HG02885 (cell line): ENCODE measurements around the gene FXYD1.

Source experiments
- ATAC-seq: cut with Tn5 transposase; IDR thresholded peaks from one replicate; pipeline ENCODE4 v1.9.1; 2021; ENCODE audit warnings: mild to moderate bottlenecking; ENCODE audit not compliant: unreplicated experiment, poor library complexity

The FXYD1 gene

DNA sequence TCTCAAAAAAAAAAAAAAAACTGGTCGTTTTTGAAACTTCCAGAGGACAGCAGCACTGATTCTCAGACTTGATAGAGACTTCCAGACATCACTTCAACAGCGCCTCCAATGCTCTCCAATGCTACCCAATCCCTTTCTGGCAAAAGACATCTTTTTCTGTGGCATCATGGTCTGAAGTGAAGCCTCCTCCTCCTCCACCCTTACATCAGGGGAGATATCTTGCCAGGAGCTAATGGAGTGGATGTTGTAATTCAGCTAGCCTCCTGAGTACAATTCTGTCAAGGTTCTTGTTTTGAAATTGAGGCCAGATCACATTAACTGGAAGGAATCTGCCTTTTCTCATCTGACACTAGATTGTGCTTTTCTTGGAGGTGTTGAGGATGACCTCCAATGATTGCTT, 40.1 kb downstream of the FXYD1 start:
- no peak for ATAC-seq

DNA sequence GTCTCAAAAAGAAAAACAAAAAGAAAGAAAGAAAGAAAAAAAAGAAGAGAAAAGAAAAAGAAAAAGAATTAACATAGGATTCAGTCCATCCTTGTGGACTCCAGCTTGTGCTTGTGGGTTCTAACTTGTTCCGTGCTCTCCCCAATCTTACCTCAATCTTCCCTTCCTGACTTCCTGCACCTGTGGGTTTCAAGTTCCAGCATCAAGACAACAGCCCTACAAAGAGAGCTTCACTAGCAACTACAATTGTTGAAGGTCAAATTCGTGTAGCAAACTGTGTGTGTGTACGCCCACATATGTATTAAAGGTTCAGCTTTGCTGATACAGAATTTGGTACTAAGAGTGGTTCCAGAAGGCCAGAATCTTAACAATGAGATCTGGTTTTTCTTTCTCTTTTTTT, 41.2 kb downstream of the FXYD1 start:
- no peak for ATAC-seq

DNA sequence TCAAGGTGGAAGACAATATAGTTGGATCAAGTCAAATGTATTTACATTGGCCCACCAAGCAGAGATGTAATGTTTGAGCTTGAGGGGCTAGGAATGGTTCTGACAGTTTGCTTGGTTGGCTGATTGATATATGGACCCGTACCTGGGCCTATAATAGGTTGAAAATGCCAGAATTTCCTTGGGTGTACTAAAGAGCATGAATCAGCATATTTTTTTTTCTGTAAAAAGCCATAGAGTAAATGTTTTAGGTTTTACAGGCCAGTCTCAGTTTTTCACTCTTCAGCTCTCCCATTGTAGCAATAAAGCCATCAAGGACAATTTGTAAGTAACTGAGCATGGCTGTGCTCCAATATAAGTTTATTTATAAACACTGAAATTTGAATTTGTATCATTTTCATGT, 42.8 kb downstream of the FXYD1 start:
- no peak for ATAC-seq

DNA sequence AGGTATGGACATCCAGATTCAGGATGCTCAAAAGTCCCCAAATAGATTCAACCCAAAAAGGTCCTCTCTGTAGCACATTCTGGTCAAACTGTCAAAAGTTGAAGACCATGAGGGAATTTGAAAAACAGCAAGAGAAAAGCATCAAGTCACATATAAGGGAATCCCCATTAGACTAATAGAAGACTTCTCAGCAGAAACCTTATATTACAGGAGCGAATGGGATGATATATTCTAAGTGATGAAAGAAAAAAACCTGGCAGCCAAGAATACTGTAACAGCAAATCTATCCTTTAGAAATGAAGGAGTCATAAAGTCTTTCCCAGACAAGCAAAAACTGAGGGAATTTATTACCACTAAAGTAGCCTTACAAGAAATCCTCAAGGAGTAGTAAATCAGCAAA, 45.6 kb downstream of the FXYD1 start:
- no peak for ATAC-seq

DNA sequence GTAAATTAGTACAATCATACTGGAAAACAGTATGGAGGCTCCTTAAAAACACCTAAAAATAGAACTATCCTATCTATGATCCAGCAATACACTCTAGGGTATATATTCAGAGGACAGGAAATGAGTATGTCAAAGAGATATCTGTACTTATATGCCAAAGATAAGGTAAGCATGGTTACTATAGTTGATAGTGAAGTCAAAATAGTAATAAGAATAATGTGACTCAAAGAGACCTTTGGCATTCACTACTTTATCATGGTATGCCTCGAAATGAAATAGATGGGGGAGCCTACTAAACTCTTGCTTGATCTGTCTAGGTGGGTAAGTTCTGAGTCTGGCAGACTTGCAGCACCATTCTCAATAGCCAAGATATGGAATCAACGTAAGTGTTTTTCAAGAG, 46.3 kb downstream of the FXYD1 start:
- ATAC-seq, result no peak
